Measurements from ENCODE around the gene AP2A2. TPM values are rescaled to one million over a fixed set of nuclear protein-coding genes. Genes with fewer than 3 reads are reported as not detected.

The AP2A2 gene
- total RNA-seq, 1 experiment from 2014 or later = 47.1 TPM

- CTCF ChIA-PET = interaction anchor here (0.7 kb wide), 1 partner anchor 79 kb away, joined by 3 read pairs; no protein-coding TSS in a partner anchor
- no peak overlapping the region; the same call in 1 of the 2 replicates for H3K27ac Mint-ChIP-seq
- peaks cover 53% of the 10 kb centered on the region for H3K36me3 Mint-ChIP-seq
- no peaks in the 10 kb centered on the region for H3K27me3 Mint-ChIP-seq (ENCODE audit: low read depth)
- no peaks in the 10 kb centered on the region for H3K4me1 Mint-ChIP-seq
- POLR2A ChIA-PET = no interaction called here
- peaks cover 12% of the 10 kb centered on the region for H3K9me3 Mint-ChIP-seq
- DNase-seq (ENCODE audit: low spot score) = no peak
- ATAC-seq = no peak; the same call in 1 of the 2 replicates
- H3K4me3 Mint-ChIP-seq = no peak overlapping the region
- TF ChIP-seq ZNF317 (CRISPR knock-in tag; IDR thresholded peaks at IDR 0.05; ENCODE audit: borderline replicate concordance, low read depth) (no peak), ZNF532 (CRISPR knock-in tag; IDR thresholded peaks at IDR 0.05; ENCODE audit: borderline replicate concordance) (no peak), NR1H2 (CRISPR knock-in tag; IDR thresholded peaks at IDR 0.05) (no peak), SP1 (CRISPR knock-in tag; conservative IDR thresholded peaks at IDR 0.05) (no peak), GRHL2 (CRISPR knock-in tag; IDR thresholded peaks at IDR 0.05; ENCODE audit: insufficient replicate concordance, severe bottlenecking) (no peak), MXD4 (CRISPR knock-in tag; IDR thresholded peaks at IDR 0.05; ENCODE audit: borderline replicate concordance) (no peak), CBFB (CRISPR knock-in tag; IDR thresholded peaks at IDR 0.05; ENCODE audit: low read depth) (no peak), NFYB (CRISPR knock-in tag; conservative IDR thresholded peaks at IDR 0.05; ENCODE audit: low read depth) (no peak), CREM (CRISPR knock-in tag; IDR thresholded peaks at IDR 0.05) (no peak), ZNF138 (CRISPR knock-in tag; conservative IDR thresholded peaks at IDR 0.05) (no peak), USF1 (CRISPR knock-in tag; IDR thresholded peaks at IDR 0.05) (no peak), GTF2I (CRISPR knock-in tag; conservative IDR thresholded peaks at IDR 0.05) (no peak), MYBL2 (CRISPR knock-in tag; IDR thresholded peaks at IDR 0.05) (no peak)
- TF ChIP-seq, protein P1, sequence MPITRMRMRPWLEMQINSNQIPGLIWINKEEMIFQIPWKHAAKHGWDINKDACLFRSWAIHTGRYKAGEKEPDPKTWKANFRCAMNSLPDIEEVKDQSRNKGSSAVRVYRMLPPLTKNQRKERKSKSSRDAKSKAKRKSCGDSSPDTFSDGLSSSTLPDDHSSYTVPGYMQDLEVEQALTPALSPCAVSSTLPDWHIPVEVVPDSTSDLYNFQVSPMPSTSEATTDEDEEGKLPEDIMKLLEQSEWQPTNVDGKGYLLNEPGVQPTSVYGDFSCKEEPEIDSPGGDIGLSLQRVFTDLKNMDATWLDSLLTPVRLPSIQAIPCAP (CRISPR knock-in tag; IDR thresholded peaks at IDR 0.05) = no peak
- TF ChIP-seq, protein P2, sequence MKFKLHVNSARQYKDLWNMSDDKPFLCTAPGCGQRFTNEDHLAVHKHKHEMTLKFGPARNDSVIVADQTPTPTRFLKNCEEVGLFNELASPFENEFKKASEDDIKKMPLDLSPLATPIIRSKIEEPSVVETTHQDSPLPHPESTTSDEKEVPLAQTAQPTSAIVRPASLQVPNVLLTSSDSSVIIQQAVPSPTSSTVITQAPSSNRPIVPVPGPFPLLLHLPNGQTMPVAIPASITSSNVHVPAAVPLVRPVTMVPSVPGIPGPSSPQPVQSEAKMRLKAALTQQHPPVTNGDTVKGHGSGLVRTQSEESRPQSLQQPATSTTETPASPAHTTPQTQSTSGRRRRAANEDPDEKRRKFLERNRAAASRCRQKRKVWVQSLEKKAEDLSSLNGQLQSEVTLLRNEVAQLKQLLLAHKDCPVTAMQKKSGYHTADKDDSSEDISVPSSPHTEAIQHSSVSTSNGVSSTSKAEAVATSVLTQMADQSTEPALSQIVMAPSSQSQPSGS (CRISPR knock-in tag; IDR thresholded peaks at IDR 0.05; ENCODE audit: borderline replicate concordance, low read depth) = no peak
Observed at GRCh38 chr11:967995-968751, 42.5 kb downstream of the AP2A2 start.

DNA sequence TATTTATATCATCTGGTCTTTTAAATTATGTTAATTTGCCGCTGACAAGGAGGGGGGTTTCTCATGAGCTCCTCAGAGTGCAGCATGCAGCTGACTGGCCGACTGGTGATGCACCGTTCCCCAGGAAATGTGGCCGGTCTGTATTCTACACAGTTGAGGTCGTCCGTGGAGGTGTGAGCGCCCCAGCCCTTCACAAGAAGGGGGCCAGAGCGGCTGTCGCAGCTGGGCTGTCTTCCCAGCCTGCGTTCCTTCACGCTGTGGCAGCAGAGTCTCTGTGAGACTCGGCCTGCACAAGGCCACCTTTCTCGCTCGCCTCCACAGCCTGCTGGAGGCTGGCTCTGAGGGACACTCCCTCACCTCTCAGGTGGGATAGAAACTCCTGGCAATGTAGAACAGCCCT, 43.2 kb downstream of the AP2A2 start:
- Mint-ChIP-seq H3K4me1 (no peaks in the 10 kb centered on the region), H3K36me3 (peaks cover 51% of the 10 kb centered on the region), H3K27ac (no peak overlapping the region), H3K4me3 (no peak overlapping the region), H3K27me3 (ENCODE audit: low read depth) (no peaks in the 10 kb centered on the region), H3K9me3 (peaks cover 8% of the 10 kb centered on the region)
- POLR2A ChIA-PET = no interaction called here
- TF ChIP-seq ZMAT4 (CRISPR knock-in tag; IDR thresholded peaks at IDR 0.05) (no peak), ESRRA (CRISPR knock-in tag; IDR thresholded peaks at IDR 0.05; ENCODE audit: borderline replicate concordance) (no peak), MXD4 (CRISPR knock-in tag; IDR thresholded peaks at IDR 0.05; ENCODE audit: borderline replicate concordance) (no peak), ZNF281 (CRISPR knock-in tag; IDR thresholded peaks at IDR 0.05) (no peak), MYBL2 (CRISPR knock-in tag; IDR thresholded peaks at IDR 0.05) (no peak), ATF1 (CRISPR knock-in tag; IDR thresholded peaks at IDR 0.05) (no peak), TEAD1 (CRISPR knock-in tag; IDR thresholded peaks at IDR 0.05) (no peak), ELF4 (CRISPR knock-in tag; IDR thresholded peaks at IDR 0.05; ENCODE audit: low read depth) (no peak), CBFB (CRISPR knock-in tag; IDR thresholded peaks at IDR 0.05; ENCODE audit: low read depth) (no peak), ZNF263 (CRISPR knock-in tag; IDR thresholded peaks at IDR 0.05; ENCODE audit: low read depth) (no peak), GTF2I (CRISPR knock-in tag; conservative IDR thresholded peaks at IDR 0.05) (no peak)
- DNase-seq (ENCODE audit: low spot score) (no peak), ATAC-seq (no peak)
- CTCF ChIA-PET = interaction anchor here (0.7 kb wide), 1 partner anchor 80 kb away, joined by 3 read pairs; no protein-coding TSS in a partner anchor

Measured in WTC11 (cell line).